ENCODE results near the gene MOB3B. TPM values are rescaled to one million over a fixed set of nuclear protein-coding genes. Genes with fewer than 3 reads are reported as not detected.
A peak's percentile ranks its signal among the peaks of the same experiment; 100 is the strongest.

The MOB3B gene
- total and polyA plus RNA-seq, 2 donors (not counting 1 experiment from before 2014, with no cell fraction given): under 0.01 to 0.15 TPM

GRCh38 chr9:27495480-27496134 is 34.0 kb downstream of the MOB3B start:
- Histone ChIP-seq H3K4me3 (replicated peaks in 1 of 4; ENCODE audit: control extremely low read depth in 1 of 4, insufficient read depth in 1 of 4, low read depth in 3 of 4, low read length in 4 of 4) (no peak overlapping the region), H3K9me3 (ENCODE audit: control insufficient read depth, insufficient read depth, low read depth, low read length) (no peaks in the 10 kb centered on the region), H3K36me3 (ENCODE audit: control insufficient read depth, insufficient read depth, low read length) (no peaks in the 10 kb centered on the region), H3K27ac (ENCODE audit: insufficient read depth, low read length) (no peak overlapping the region), H3K27me3 (ENCODE audit: control insufficient read depth, insufficient read depth, low read length) (no peaks in the 10 kb centered on the region), H3K4me1 (ENCODE audit: control insufficient read depth, extremely low read depth, insufficient read depth, low read length) (no peaks in the 10 kb centered on the region), H3K9ac (ENCODE audit: insufficient read depth, low read length) (no peak overlapping the region), H3K79me2 (ENCODE audit: control insufficient read depth, insufficient read depth, low read length) (no peaks in the 10 kb centered on the region), H3K4me2 (ENCODE audit: extremely low read depth, insufficient read depth, low read length) (no peak overlapping the region), H2AFZ (ENCODE audit: low read length) (no peak overlapping the region), H4K20me1 (ENCODE audit: control insufficient read depth, extremely low read depth, insufficient read depth, low read length) (no peaks in the 10 kb centered on the region)
- no peak for TF ChIP-seq EZH2 (IDR thresholded peaks at IDR 0.05; ENCODE audit: low read length, missing control alignments)
- no peak for TF ChIP-seq CTCF (conservative IDR thresholded peaks at IDR 0.05 in 1 of 2, IDR thresholded peaks at IDR 0.05 in 1 of 2; ENCODE audit: low read depth in 1 of 2, low read length in 2 of 2)
- no peak for DNase-seq (ENCODE audit: low read depth in 2 of 2)

GRCh38 chr9:27491154-27491553 is 38.5 kb downstream of the MOB3B start:
- DNase-seq (ENCODE audit: low read depth in 2 of 2): peak; percentile 5 to 13
- Histone ChIP-seq H2AFZ (ENCODE audit: low read length) (no peak overlapping the region), H3K4me3 (replicated peaks in 1 of 4; ENCODE audit: control extremely low read depth in 1 of 4, insufficient read depth in 1 of 4, low read depth in 3 of 4, low read length in 4 of 4) (no peak overlapping the region), H3K9ac (ENCODE audit: insufficient read depth, low read length) (no peak overlapping the region), H3K36me3 (ENCODE audit: control insufficient read depth, insufficient read depth, low read length) (no peaks in the 10 kb centered on the region), H3K4me2 (ENCODE audit: extremely low read depth, insufficient read depth, low read length) (no peak overlapping the region), H3K27ac (ENCODE audit: insufficient read depth, low read length) (no peak overlapping the region), H4K20me1 (ENCODE audit: control insufficient read depth, extremely low read depth, insufficient read depth, low read length) (no peaks in the 10 kb centered on the region), H3K4me1 (ENCODE audit: control insufficient read depth, extremely low read depth, insufficient read depth, low read length) (no peaks in the 10 kb centered on the region), H3K79me2 (ENCODE audit: control insufficient read depth, insufficient read depth, low read length) (no peaks in the 10 kb centered on the region), H3K9me3 (ENCODE audit: control insufficient read depth, insufficient read depth, low read depth, low read length) (no peaks in the 10 kb centered on the region), H3K27me3 (ENCODE audit: control insufficient read depth, insufficient read depth, low read length) (no peaks in the 10 kb centered on the region)
- TF ChIP-seq EZH2 (IDR thresholded peaks at IDR 0.05; ENCODE audit: low read length, missing control alignments): no peak
- no peak for TF ChIP-seq CTCF (conservative IDR thresholded peaks at IDR 0.05 in 1 of 2, IDR thresholded peaks at IDR 0.05 in 1 of 2; ENCODE audit: low read depth in 1 of 2, low read length in 2 of 2)

GRCh38 chr9:27489087-27489876 is 40.3 kb downstream of the MOB3B start:
- Histone ChIP-seq H4K20me1 (ENCODE audit: control insufficient read depth, extremely low read depth, insufficient read depth, low read length) (no peaks in the 10 kb centered on the region), H3K4me2 (ENCODE audit: extremely low read depth, insufficient read depth, low read length) (no peak overlapping the region), H3K27ac (ENCODE audit: insufficient read depth, low read length) (no peak overlapping the region), H3K36me3 (ENCODE audit: control insufficient read depth, insufficient read depth, low read length) (no peaks in the 10 kb centered on the region), H2AFZ (ENCODE audit: low read length) (no peak overlapping the region), H3K9ac (ENCODE audit: insufficient read depth, low read length) (no peak overlapping the region), H3K4me3 (replicated peaks in 1 of 4; ENCODE audit: control extremely low read depth in 1 of 4, insufficient read depth in 1 of 4, low read depth in 3 of 4, low read length in 4 of 4) (no peak overlapping the region), H3K27me3 (ENCODE audit: control insufficient read depth, insufficient read depth, low read length) (no peaks in the 10 kb centered on the region), H3K9me3 (ENCODE audit: control insufficient read depth, insufficient read depth, low read depth, low read length) (no peaks in the 10 kb centered on the region), H3K79me2 (ENCODE audit: control insufficient read depth, insufficient read depth, low read length) (no peaks in the 10 kb centered on the region), H3K4me1 (ENCODE audit: control insufficient read depth, extremely low read depth, insufficient read depth, low read length) (no peaks in the 10 kb centered on the region)
- TF ChIP-seq CTCF (conservative IDR thresholded peaks at IDR 0.05 in 1 of 2, IDR thresholded peaks at IDR 0.05 in 1 of 2; ENCODE audit: low read depth in 1 of 2, low read length in 2 of 2) (no peak), EZH2 (IDR thresholded peaks at IDR 0.05; ENCODE audit: low read length, missing control alignments) (no peak)
- no peak for DNase-seq (ENCODE audit: low read depth in 2 of 2)
